Measurements from ENCODE around the gene TMEM212.
"Not testable (repeated sequence)": the region's sequence is repeated elsewhere in the genome, so short reads cannot be mapped to it uniquely, and the experiment has no call there.

TMEM212 gene

DNA sequence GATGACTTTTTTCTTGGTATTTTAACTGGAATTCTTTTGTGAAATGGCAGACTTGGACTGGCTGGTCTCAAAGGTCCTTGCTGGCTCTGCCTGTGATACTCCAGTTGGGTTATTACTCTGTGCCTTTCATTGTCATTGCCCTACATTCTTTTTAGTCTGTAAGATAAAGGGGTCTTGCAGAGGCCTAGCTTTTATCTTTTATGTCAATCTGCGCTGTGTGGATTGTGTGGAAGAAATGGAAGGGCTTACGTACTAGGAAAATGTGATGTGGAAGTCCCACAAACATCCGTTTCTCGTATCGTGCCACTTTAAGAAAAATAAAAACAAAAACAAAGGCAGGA lies 8.7 kb upstream of the TMEM212 start:
- no peak for DNase-seq (ENCODE audit: low read depth)

DNA sequence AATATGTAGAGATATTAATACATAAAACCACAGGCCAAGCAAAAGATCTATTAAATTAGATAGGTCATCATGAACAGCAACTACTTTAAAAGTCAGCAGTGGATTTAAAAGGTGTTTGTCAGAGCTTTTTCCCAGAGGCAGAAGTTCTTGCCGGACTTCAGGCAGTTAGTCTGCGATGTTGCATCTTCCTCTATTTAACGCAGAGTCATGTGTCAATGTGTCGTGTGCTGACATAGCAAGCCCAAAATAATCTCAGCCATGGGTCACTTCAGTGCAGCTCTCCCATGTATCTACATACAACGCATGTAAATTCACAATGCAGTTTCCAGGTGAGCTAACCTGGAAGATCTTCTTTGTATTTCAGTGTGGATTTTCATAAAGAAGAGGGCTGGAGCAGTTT lies 8.0 kb upstream of the TMEM212 start:
- DNase-seq (ENCODE audit: low read depth), result no peak

DNA sequence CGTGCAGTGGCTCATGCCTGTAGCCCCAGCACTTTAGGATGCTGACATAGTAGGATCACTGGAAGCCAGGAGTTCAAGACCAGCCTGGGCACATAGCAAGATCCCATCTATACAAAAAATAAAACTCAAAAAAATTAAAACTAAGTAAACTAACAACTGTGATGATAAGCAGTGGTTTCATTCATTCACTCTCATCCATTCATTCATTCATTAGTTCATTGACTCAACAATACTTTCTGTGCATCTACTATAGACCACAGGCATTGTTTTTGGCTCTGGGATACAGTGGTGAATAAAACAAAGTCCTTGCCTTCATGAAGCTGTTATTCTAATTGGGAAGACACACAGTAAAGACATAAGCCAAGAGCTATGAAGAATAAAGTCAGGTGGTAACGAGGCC lies 7.5 kb upstream of the TMEM212 start:
- no peak for DNase-seq (ENCODE audit: low read depth)

GRCh38 chr3:171836855-171837254 lies 6.3 kb upstream of the TMEM212 start:
- no peak for DNase-seq (ENCODE audit: low read depth)

- no peak for DNase-seq (ENCODE audit: low read depth)
These were observed 5.5 kb upstream of the TMEM212 start for GRCh38 chr3:171837698-171838097.

GRCh38 chr3:171838218-171838720 lies 4.9 kb upstream of the TMEM212 start:
- DNase-seq (ENCODE audit: low read depth), result no peak

DNA sequence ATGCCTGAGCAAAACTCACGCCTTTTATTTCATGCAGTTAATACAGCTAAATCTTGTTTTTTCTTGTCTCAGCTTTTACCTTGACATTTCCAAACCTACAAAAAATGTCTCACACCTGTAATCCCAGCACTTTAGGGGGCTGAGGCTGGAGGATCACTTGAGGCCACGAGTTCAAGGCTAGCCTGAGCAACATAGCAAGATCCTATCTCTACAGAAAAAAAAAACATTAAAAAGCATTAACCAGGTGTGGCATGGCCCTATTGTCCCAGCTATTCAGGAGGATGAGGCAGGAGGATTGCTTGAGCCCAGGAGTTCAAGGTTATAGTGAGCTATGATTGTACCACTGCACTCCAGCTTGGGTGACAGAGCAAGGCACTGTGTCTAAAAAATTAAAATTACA lies 3.9 kb upstream of the TMEM212 start:
- no peak for DNase-seq (ENCODE audit: low read depth)

DNA sequence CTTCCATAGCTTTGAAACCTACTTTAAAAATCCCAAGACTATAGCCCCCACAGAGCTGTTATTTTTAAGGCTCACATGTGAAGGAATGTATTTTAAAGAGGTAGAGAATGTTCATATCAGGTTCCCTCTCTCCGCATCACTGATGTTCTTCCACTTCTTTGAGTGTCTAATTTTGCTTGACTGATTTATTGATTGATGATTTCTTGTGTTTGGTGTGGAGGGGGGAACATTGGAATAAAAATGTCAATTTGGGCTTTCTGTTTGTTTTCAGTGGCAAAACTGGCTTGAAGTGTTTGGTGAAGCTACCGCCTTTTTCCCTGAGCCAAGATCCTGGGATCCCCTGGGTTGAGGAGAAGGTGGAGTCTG lies 2.7 kb upstream of the TMEM212 start:
- DNase-seq (ENCODE audit: low read depth), result no peak

DNA sequence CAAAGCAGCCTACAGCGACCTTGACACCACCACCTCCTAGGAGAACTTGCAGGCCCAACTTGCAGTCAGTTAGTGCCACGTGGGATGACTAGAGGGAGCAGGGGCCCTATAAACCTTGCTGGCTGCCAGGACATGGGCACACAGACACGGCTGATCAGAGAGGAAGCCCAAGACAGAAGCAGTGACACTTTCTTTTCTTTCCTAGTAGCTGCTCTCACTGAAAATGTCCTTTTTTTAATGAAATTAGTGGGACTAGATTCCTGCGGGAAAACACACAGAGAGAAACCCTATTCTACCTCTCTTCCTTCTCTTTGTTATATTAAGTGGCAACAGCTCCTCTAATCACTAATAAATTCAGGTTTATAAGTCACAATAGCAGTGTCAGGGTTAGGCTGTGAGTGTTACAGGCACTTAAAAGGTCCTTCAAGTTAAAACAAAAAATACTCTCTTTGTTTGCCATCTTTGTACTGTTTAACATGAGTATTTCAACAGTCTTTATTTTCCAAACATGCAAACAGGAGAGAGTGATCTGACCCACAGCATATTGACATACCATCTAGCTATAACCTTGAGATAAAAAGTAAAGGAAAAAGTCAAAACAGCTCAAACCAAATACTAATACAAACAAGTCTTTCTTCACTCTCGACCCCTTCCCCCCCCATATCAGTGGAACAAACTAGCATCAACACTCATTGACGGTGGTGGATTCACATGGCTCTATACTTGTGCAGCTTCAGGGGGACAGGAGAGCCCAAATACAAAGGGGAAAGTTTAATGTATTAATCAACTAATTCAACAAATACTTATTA lies 2.1 kb upstream of the TMEM212 start:
- DNase-seq (ENCODE audit: low read depth), result no peak

- DNase-seq (ENCODE audit: low read depth), result no peak
These were observed 1.5 kb upstream of the TMEM212 start for GRCh38 chr3:171841620-171842000.

DNA sequence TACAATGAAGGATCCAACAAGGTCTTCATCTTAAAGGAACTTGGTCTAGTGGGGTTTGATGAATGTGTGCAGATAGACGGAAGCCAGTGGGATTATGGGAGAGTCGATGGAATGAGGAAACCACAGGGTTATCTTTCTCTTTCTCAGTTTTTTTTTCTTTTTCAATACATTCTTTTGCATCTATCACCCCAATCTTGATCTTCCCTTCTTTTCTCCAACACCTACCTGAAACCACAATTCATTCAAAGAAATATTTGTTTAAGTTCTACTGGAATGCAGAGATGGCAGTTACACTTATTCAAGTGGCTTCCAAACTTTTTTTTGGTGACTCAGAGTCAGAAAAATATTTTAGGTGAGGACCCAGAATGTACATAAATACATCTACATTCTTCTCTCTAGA lies 1.7 kb downstream of the TMEM212 start:
- DNase-seq (ENCODE audit: low read depth), result no peak

- no peak for DNase-seq (ENCODE audit: low read depth)
These were observed 2.5 kb downstream of the TMEM212 start for GRCh38 chr3:171845481-171846284.

DNA sequence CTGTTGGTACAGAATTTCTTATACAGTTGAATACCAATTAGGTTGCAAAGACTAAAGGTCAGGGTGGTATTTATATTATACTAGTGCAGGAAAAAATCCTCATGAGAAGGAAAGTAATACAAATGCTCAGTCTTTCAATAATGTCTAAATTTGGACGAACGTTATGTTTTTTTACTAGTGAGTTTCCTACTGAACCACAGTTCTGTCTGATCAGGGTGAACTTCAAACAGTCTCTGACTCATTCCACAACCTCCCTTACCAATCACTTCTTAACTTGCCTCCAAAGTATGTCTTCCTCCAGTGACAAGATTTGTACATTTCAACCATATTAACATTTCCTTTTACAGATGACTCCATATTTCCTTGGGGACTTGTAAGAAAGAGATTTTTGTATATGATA lies 3.4 kb downstream of the TMEM212 start:
- DNase-seq (ENCODE audit: low read depth), result no peak

DNA sequence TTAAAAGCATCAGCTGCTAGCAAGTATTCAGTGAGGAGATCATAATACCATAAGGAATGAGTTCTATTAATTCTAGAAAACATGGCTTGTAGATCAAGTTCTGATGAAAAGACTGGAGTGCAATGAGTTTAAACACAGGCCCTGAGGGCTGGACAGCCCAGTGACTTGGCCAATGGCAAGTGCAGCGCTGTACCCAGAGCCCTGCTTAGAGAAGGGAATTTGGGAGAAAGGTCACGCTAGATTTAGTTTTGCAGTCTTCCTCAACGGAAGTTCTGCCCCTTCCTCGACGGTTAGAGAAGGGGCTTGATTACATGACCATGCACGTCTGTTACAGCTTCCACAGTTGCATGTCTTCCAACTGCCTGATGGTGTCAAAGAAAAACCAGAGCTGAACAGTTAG lies 4.0 kb downstream of the TMEM212 start:
- DNase-seq (ENCODE audit: low read depth), result no peak

DNA sequence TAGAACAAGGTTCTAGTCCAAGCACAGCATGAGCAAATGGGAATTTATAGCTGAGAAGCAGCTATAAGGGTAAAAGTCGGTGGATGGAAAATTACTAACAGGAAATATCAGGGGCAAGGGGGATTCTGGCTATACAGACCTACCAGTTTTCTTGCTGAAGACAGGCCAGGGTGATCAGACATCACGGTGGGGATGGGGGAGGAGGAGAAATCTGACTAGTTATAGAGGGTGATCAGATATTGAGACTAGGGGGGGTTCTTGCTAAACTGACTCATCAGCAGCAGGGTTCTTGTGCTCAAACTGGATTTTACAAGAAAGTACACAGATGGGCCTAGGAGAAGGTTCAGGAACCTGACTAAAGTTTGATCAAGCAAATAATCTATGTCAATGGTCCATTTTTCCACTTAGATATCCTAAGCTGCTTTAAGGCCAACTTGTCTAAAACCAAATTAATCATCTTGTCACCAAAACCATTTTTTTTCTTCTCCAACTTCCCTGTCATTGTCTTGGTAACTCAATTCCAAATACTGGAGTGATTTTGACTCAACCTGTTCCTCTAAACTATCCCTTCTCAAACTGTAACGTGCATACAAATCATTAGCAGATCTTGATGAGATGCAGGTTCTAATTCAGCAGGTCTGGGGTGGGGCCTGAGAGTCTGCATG lies 4.6 kb downstream of the TMEM212 start:
- DNase-seq (ENCODE audit: low read depth), result no peak

DNA sequence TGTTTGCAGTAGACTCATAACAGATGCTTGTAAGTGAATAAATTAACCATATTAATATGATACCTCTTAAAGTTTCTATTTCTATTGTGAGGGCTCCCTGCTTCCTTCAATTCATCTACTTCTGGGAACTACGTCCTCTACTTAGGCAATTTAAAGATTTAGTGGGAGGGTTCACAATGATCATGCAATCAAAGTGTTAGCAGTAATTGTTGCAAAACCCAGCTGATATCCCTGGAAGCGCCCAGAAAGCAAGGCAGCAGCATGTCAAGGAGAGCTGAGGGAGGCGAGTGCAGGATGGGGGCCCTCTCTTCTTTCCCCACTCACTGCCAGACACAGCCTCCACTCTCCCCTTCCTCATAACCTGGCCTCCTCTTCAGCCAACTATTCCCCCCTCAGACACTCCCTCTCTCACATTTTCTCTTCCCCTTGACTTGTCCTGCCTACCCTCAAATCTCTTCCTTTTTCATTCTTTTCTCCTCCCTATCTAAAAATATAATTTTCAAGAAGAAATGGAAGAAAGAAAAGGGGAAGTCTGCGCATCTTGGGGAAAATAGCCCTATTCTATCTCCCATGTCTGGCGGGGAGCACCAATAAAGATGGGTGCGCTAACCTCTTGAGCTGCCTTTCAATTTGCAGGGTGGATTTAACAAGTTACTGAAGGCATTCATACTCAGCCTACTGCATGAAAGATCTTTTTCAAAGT lies 6.6 kb downstream of the TMEM212 start:
- DNase-seq (ENCODE audit: low read depth), result no peak

DNA sequence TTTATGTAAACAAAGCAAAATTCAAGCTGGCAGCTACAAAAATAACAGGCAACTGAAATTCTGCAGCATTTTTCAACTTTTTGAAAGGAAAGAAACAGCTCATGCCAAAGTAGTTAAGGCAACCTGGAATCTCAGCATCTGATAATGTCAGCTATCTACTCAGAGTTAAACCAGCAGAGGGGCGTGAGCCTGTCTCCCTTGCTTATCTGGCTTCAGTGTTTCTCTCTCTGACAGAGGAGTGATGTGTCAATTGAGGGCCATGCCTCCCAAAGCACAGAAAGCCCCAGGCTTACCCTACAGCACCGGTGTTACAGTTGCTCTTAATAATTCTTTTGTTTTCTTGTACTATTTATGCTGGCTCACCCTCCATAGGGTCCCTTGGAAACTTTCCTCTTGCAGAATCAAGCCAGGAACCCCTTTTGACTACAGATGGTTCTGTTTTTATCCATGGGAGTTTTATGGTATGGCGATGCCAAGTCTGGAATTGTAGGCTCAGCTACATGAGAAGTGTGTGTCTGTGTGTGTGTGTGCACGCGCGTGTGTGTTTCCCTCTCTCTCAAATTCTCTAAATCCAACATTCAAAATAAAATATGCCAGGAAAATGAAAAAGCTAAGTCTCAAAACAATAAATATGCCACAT lies 7.3 kb downstream of the TMEM212 start:
- no peak for DNase-seq (ENCODE audit: low read depth)

GRCh38 chr3:171850960-171851659 lies 8.0 kb downstream of the TMEM212 start:
- no peak for DNase-seq (ENCODE audit: low read depth)

- DNase-seq (ENCODE audit: low read depth), result no peak
These were observed 8.5 kb downstream of the TMEM212 start for GRCh38 chr3:171851660-171852058.

GRCh38 chr3:171854649-171855305 lies 11.6 kb downstream of the TMEM212 start:
- DNase-seq (ENCODE audit: low read depth), result no peak

- not testable (repeated sequence) for DNase-seq (ENCODE audit: low read depth)
These were observed 15.6 kb downstream of the TMEM212 start for GRCh38 chr3:171858770-171859169.
